Activated CD4-positive, CD25-positive, alpha-beta regulatory T cell (primary cell): Measurements from ENCODE around the gene CDKN2B-AS1.

ENCODE experiments used
- DNase-seq, 4 experiments: peaks; one replicate each; lab custom pipeline; 2025; lab: John Stamatoyannopoulos, UW

The CDKN2B-AS1 gene

DNA sequence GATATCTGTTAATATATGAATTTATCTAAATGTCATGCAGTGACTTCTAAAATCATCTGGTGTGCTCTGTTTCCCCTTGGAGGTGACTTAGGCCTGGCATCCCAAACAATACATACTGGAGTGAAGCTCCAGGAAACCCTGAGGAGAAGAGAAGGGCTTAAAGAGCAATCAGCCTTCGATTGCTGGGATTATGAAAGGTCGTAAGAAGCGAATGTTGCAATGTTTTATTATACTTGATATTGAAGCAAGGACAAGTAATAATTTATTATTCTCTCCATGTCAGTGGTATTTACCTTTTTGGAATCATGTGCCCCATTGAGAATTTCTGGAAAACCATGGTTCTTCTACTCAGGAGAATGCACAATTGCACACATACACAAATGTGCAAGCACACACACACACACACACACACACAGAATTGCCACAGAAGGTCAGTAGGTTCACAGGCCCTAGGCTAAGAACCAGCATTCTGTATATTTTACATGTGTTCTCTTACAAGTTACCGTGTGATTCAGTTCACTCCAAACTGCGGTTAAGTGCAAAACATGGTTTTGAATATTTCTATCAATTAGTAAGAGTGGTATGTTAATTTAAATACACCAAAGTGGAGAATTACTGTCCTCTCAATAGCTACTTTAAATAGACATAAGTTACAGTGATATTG lies 93.6 kb downstream of the CDKN2B-AS1 start:
- DNase-seq: no peak

DNA sequence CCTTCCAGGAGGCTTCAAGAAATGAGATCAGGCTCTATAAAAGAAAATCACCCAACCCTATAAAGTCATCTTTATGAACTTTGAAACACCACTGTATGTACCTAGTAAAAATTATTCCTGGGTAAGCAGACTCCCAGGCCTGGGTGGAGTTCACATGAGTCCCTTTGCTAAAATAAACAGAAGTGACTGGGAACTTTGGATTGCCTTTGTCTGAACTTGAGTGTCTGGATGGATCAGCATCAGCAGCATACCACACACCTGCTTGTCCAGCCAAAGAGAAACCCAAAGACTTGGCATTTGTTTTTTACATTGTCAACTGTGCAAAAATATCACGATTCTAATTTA lies 94.1 kb downstream of the CDKN2B-AS1 start:
- DNase-seq: no peak

DNA sequence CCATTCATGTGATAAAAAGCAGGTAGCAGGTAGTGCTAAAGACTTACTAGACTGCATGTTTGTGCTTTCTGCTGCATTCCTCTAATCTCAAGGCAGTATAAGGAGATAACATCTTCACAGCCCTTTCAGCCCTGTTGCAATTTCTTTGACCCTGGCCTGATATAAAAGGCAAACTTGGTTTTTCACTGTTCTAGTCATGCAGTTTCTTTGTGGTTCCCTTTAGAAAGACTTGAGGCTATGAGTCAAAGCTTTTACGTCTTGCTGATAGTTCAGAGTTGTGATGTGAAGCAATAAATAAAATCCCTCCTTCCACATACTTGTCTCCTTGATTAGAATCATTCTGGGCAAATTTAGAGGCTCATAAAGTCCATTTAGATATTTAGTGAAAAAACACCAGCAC lies 103.1 kb downstream of the CDKN2B-AS1 start:
- DNase-seq: no peak

DNA sequence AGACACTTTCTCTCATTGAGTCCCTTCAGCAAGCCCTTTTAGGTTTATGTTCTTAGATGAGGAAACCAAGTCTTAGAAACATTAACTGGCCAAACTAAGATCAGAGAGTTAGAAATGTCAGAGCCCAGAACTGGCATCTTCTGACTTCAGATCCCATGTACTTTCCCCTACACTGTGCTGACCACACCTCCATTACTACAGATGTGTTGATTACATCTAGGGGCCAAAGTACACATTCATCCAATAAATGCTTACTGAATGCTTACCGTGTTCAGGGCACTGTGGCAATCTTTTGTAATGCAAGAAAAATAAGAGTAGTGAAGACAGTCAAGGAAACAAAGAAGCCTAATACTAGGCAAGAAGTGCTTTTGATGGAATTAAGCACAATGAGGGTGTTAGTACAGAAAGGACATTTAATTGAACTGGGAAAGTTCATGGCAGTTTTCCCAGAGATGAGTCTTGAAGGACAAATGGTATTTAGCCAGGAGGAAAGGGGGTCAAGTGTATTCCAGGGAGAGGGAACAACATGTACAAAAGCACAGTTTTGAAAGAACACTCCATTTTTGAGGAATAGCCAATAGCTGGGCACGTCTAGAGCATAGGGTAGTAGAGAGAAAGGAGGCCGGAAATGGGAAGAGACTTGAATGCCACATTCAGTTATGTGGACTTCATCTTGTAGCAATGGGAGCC lies 104.2 kb downstream of the CDKN2B-AS1 start:
- no peak for DNase-seq

DNA sequence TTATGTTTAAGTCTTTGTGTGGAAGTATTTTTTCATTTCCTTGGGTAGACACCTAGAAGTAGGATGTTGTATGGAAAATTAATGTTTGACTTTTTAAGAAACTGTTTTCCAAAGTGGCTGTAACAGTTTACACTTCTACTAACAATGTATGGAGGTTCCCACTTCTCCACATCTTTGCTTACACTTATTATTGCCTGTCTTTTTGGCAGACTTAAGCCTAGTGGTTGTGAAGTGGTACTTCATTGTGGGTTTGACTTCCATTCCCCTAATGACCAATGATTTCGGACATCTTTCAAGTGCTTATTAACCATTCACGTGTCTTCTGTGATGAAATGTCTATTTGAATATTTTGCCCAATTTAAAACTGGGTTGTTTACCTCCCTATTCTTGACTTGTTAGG lies 106.0 kb downstream of the CDKN2B-AS1 start:
- DNase-seq: no peak

DNA sequence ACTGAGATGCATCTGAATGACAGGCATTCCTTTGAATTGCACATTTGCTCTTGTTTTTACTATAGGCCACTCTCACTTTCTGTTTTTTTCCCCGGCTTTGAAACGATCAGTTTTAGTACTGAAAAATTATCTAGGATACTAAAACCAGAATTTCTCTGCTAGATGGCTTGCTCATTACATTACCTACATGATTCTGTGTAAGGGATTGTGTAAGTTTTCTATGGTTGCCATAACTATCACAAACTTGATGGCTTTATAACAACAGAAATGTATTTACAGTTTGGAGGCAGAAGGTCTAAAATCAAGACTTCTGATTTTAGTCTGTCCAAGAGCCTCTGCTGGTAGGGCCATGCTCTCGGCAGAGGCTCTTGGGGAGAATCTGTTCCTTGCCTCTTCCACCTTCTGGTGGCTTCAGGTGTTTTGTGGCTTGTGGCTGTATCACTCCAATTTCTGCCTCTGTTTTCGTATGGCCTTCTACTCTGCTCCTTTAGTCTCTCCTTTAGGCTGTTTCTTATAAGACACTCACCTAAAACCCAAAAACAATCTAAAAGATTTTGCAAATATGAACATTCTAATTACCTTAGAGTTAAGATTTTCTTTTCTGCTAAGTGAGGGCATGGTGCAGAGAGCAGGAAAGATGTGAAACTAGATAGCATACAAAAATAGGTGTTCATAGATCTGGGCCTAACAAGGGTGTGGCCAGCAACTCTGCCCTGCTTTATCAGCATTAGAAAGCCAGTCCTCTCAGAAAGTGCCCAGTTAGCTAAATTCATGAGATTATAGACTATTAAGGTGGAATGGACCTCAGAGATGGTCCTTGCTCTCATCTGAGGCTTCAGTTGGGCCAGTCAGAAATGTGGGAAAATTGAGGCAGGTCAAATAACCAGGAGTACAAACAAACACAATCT lies 107.8 kb downstream of the CDKN2B-AS1 start:
- no peak for DNase-seq

DNA sequence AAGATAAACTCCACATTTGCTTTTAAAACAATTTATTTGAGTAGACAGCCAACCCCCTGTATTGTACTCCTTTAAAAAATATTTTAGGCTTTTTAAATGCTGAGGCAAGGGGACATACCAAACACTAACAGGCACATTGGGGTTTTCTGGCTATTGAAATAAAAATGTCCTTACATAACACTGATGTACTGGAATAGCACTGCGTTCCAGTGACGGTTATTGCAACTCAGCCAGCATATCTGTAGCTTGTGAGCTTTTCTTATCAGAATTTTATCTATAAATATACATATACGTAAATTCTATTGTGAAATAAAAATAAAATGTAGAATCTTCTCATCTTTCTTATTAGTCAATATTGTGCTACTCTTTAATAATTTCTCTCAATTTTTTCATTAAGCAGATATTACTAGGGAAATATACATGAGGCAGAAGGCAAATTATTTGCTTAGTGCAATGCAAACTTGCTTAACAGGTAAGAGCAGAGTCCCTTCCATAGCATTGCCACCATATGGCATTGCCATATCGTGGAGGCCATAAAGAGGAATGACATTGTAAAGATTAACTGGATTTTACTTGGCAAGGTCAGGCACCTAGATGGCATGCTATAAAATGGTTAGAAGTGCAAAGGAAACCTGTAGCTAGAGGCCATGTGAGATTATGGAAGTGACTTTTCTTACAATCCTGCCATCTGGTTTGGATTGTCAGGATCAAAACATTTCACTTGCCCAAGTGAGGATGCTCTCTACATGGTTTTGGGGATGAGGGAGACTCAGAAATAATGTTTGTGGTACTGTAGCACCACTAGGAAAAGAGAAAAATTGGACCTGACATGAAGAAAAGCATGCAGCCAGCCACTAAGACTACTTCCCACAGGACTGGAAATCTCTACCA lies 109.3 kb downstream of the CDKN2B-AS1 start:
- no peak for DNase-seq

DNA sequence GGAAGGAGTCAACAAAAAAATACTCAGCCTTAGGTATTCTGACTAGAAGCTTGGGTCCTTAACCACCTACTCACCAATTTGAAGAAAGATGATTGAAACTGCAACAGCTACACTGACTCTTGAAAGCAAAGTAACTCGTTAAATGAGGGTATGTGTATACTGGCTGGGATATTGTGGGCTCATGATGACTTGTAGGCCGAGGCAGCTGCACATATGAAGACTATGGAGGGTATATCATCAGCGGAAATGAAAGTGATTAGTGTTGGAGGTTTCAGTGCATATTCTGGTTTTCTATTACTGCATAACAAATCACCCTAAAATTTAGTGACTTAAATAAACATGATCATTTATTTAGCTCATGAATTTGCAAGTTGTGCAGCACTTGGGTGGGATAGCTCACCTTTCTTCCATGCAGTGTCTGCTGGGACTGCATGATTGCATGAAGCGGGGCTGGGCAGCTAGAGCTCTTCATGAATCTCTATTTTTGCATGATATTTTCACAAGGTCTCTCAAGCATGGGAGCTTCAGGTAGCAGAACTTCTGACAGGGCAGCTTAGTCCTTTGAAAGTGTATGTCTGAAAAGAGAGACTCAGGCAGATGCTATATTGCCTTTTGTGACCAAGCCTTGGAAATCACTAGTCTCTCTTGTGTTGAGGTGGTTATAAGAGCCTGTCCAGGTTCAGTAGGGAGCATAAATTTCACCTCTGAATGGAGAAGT lies 110.6 kb downstream of the CDKN2B-AS1 start:
- DNase-seq: no peak

DNA sequence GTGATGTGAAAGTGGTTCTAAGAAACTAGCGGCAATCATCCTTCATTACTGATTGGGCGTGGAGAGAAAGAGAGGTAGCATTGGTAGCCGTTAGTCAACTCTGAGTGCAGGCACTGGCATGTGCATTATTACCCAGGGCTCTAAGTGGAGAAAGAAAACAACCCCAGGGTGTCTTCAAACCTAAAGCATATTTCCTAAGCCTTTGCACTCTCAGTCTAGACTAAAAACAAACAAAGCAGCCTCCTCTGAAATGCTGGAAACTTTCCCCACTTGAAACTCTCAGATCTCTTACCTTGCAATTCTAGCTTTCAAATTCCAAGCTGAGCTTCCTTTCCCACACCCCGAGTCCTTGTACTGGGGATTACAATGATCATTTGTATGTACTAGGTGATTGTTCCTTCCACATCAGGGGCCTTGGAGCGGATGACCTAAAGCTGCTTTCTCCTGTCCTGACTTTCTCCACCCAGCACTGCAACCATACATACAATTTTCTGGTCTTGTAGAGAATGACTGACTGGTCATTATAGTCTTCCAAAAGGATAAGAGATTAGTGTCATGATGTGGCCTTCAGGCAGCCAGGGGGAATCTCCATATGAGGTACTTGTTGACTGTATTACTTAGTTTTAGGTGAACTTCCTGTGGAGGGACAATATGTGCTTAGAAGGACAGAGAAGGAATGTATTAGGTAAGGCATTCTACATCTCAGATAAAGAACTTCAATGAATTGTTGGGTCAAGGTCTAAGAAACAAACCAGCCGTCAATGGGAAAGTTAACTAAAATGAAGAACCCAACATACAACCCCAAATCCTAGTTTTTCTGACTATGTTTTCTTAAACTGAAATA lies 112.8 kb downstream of the CDKN2B-AS1 start:
- DNase-seq: no peak

DNA sequence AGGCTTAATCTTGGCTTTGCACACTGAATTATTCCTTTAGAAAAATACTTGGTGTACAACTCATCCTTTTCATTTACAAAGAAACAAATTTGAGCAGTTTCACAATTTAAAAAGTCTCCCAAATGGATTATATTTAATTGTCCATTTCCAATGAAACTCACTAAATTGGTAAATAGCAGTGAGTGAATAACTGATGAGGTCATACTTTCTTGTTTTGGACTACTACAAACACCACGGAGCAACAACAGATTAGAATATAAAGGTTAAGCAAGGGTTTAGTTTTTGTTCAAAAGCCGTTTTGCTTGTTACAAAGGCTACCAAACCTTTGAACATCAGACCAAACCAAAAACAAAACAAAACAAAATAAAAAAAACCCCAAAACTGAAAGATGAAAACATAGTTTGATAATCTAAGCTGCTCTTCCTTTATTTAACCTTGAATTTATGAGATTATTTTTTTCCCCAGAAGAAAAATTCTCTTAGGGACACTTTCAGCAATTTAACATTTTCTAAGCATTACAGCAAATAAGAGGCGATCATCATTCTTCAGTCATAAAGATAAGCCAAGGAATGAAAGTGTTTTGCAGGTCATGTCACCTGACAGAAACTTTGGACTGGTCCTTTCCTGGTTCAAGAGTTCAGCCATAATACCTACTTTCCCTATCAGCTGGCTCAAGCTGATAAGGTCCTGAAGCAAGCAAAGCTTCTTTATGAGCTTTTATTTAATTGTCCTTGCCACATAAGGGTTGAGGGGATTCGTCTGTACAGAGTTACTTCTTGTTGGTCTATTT lies 114.2 kb downstream of the CDKN2B-AS1 start:
- no peak for DNase-seq

DNA sequence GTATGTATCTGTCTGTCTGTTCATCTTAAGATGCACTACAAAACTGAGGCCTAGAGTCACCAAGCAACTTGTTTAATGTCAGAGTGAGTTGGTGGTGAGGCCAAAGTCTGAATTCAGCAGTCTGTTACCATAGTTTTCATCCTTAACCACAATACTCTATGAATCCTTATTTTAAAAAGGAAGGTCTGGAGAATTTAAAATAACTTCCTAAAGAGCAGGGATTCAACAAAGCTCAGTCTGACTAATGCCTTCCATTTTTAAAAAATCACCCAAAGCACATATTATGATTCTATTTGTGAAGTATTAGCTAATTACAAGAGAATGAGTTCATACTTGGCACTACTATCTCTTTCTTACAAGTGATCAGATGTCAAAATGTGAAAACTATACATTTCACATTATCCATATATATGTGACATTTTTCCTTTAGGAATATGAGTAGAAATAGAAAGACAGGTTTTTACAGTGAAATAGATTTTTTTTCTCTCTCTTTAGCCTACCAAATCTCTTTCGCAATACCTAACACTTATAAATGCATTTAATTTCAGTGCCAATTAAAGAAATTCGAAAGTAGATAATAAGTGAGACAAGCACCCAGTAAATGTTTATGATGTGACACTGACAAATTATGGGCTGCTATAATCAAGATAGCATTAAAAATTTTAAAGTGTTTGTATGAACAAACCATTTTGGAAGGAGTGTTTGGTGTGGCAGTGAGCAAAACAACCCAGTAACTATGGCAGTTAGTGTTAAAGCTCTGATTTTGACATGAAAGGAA lies 116.8 kb downstream of the CDKN2B-AS1 start:
- no peak for DNase-seq

DNA sequence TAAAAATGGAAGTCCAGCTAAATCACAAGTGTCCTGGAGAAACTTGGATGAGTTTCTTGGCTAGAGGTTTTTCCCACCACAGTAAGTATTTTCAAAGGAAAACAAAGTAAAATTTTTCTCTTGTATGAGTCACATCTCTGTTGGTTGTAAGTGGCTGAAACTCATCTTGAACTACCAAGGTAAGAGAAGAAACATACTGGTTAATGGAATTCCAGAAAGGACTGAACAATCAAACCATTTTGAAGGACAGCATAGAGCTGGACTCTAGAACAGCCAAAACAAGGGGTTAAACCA lies 117.3 kb downstream of the CDKN2B-AS1 start:
- no peak for DNase-seq

DNA sequence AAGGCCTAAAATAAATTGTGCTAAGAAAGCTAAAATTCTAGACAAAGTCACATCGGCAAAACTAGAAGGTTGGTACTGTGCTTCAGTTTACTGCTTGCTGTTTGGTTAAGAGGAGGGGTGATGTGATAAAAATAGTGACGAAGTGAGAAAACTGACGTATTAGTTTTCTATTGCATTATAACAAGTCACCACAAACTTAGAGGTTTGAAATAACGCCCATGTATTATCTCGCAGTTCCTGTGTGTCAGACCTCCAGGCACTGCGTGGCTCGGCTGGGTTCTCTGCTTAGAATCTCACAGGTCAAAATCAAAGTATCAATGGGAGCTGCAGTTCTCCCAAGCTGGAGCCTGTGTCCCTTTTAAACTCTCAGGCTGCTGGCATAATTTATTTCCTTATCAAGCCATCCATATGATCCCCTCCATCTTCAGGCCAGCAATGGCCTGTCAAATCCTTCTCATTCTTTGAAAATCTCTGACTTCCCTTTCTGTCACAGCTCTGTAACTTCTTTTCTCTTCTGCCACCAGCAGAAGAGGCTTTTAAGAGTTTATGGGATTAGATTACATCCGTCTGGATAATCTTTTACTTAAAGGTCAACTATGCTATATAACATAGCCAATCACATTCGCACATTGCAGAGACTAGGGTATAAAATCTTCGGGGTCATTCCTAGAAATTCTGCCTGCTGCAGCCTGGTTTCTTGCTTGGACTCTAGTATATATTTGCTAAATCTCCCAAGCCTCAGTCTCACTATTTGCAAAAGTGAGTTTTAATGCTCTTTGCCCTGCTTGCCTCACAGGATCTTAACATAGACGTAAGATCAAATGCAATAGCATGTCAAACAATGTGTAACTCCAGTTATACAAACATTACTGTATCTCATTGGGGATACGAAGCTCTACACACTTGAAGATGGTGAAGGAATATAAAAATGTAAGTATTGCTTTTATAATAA lies 118.6 kb downstream of the CDKN2B-AS1 start:
- DNase-seq: no peak

DNA sequence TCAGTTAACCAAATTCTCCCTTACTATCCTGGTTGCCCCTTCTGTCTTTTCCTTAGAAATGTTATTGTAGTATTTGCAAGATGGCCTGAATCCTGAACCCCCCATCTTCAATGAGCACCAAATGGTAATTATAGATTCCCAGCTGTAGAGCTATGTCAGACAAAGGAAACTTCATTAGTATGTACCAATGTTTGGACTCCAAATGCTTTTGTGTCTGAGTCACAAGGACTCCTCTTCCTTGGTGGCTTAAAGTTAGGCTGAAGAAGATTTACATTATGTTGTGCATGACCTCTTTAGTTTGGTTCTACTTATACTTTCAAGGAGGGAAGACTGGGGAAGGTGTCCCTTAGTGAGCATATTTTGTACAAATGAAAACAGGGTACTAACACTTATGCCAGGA lies 120.4 kb downstream of the CDKN2B-AS1 start:
- DNase-seq: no peak

DNA sequence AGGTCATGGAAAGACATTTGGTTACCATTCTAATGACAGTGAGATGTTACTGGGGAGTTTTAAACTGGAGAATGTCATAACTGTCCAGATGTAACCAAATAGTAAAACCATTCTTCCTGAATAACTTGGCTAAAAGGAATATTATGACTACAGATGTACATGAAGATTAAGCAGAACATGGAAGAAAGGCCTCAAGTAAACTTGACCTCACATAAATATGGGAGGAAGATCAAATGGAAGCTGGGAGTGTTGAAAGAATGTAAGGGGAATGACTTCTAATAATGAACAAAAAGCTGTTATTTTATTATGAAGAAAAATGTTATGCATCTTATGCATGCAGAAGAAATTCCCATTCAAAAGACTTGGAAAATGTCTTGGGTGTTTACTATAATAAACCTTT lies 122.2 kb downstream of the CDKN2B-AS1 start:
- DNase-seq: no peak

DNA sequence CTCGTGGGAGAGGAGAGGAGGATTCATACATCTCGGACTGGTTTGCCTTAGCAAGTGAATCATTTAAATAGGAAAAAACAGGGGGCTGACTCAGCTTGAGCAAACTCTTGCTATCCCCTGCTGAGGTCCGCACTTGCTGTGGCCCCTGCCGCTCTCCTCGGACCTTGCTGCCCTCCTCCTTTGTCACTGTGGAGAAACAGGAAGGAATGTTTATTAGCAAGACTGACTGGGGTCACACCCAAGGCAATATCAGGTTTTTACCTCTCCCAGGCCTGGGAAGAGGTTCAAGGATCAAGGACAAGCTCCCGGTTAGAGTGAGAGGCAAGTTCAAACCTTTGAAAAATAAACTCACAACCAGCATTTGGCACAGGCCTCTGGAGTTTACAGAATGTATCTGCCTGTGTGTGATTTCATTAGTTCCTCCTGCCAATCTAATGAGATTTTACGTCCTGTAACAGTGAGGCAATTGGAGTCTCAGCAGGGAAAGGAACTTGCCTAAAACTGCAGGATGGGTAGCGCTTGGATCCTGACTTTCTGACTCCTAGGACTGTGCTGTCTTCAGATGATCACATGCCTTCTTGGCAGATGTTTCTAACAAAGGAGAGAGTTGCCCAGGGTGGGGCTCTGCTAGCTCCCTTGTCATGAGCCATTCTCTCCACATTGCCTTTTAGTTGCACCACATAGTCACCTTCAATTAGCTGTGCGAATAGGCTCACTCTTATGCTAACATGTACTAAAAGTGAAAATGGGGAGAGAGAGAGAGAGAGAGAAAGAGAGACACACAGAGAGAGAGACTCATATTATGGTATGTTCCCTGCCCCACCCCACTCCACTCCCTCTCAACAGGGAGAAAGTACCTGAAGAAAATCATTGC lies 123.2 kb downstream of the CDKN2B-AS1 start:
- no peak for DNase-seq
